H1 (cell line): ENCODE data around the gene MAML1. TPM values are rescaled to one million over a fixed set of nuclear protein-coding genes. Genes with fewer than 3 reads are reported as not detected.

Experiments used
- microRNA counts: library from miRNA; unstranded; fragments of <30 nt; microRNA quantifications from one replicate; lab custom pipeline; 2015
- microRNA-seq, 2 experiments: library from miRNA; unstranded; fragments of <30 nt; microRNA quantifications; one replicate each; pipeline versions ENCODE4 to v1.2.0, GENCODE V29; 2016 to 2020; ENCODE audit warnings: borderline microRNAs expressed in 2 of 2, borderline number of aligned reads in 2 of 2, borderline replicate concordance in 1 of 2
- polyA plus RNA-seq, 7 experiments: library from polyadenylated mRNA; depleted of rRNA in 3 of 7; stranded (reverse) in 5 of 7; unstranded in 2 of 7; fragments of >200 nt in 5 of 7; fragments of 200-250 nt in 2 of 7; gene quantifications; 1 replicate in 5 of 7; 2 replicates in 1 of 7; 4 replicates in 1 of 7; pipeline versions ENCODE4 v1.2.1 to v1.2.3, GENCODE V29; 2011 to 2013; ENCODE audit warnings: missing spikeins in 2 of 7, mixed read lengths in 2 of 7
- small RNA-seq: library from polyadenylated mRNA; stranded (forward); fragments of <200 nt; extraction: miRNeasy Mini kit (QIAGEN cat#:217004); gene quantifications from one replicate; pipeline ENCODE3, GENCODE V24; 2013; ENCODE audit not compliant: insufficient read depth
- total RNA-seq: library from RNA; stranded (reverse); fragmentation: NEBNext Ultra II Directional; extraction: Animal tissue kit (Norgen Biotek cat#: 25700); gene quantifications from 2 replicates; pipeline ENCODE4 v1.2.1, GENCODE V29; 2021

Gene MAML1
- total and polyA plus RNA-seq, 2 of the 8 experiments (the other 6 are each of a cell fraction or from before 2014, with no cell fraction given), result 17.1 to 41.9 TPM

MicroRNAs encoded within 50 kb of the gene (microRNA counts, 767-probe panel; counts per million panel counts)
- 879 counts per million, percentile 95 among the panel's probes with 10 or more counts for microRNA hsa-miR-1229 (lab: Ali Mortazavi, UCI)

Small RNAs within 50 kb of the gene (microRNA-seq; reads per million reads assigned to microRNA genes)
- 0.23 to 3.2 reads per million in 2 experiments for gene MIR1229

Small RNAs within 50 kb of the gene (small RNA-seq; reads per million reads assigned to genes)
- 0.51 reads per million for gene MIR1229

Other genes starting within 250 kb of the MAML1 start
- 29.5 and 31.2 TPM in 2 replicates for gene RUFY1, start 182.3 kb upstream of the MAML1 start, total RNA-seq
- gene RUFY1, start 182.3 kb upstream of the MAML1 start, polyA plus RNA-seq (2011; rRNA removed), result 22.4 and 22.9 TPM in 2 replicates
- gene HNRNPH1, start 109.2 kb upstream of the MAML1 start, total RNA-seq, result 720 and 735 TPM in 2 replicates
- 130 and 170 TPM in 2 replicates for gene HNRNPH1, start 109.2 kb upstream of the MAML1 start, polyA plus RNA-seq (2011; rRNA removed)
- 0.39 and 1.4 TPM in 2 replicates for gene CBY3, start 51.8 kb upstream of the MAML1 start, total RNA-seq
- 0.38 and 0.39 TPM in 2 replicates for gene CBY3, start 51.8 kb upstream of the MAML1 start, polyA plus RNA-seq (2011; rRNA removed)
- gene CANX, start 33.9 kb upstream of the MAML1 start, total RNA-seq, result 659 and 691 TPM in 2 replicates
- gene CANX, start 33.9 kb upstream of the MAML1 start, polyA plus RNA-seq (2011; rRNA removed), result 128 and 136 TPM in 2 replicates
- gene LTC4S, start 61.2 kb downstream of the MAML1 start, total RNA-seq, result 1.1 and 2.2 TPM in 2 replicates
- gene LTC4S, start 61.2 kb downstream of the MAML1 start, polyA plus RNA-seq (2011; rRNA removed), result 3.7 and 3.8 TPM in 2 replicates
- gene MGAT4B, start 74.0 kb downstream of the MAML1 start, total RNA-seq, result 112 and 116 TPM in 2 replicates
- gene MGAT4B, start 74.0 kb downstream of the MAML1 start, polyA plus RNA-seq (2011; rRNA removed), result 128 and 182 TPM in 2 replicates
- gene SQSTM1, start 88.1 kb downstream of the MAML1 start, total RNA-seq, result 98.6 and 110 TPM in 2 replicates
- 70.6 and 78.6 TPM in 2 replicates for gene SQSTM1, start 88.1 kb downstream of the MAML1 start, polyA plus RNA-seq (2011; rRNA removed)
- 22.2 and 29.6 TPM in 2 replicates for gene MRNIP, start 126.0 kb downstream of the MAML1 start, total RNA-seq
- 29.6 and 42.5 TPM in 2 replicates for gene MRNIP, start 126.0 kb downstream of the MAML1 start, polyA plus RNA-seq (2011; rRNA removed)
- 49.9 and 57.1 TPM in 2 replicates for gene TBC1D9B, start 175.1 kb downstream of the MAML1 start, total RNA-seq
- 33.6 and 46.3 TPM in 2 replicates for gene TBC1D9B, start 175.1 kb downstream of the MAML1 start, polyA plus RNA-seq (2011; rRNA removed)